Spinal cord (tissue), 10 donors: ENCODE measurements around the gene SPINK9. TPM values are rescaled to one million over a fixed set of nuclear protein-coding genes. Genes with fewer than 3 reads are reported as not detected.
A peak's percentile ranks its signal among the peaks of the same experiment; 100 is the strongest.

Experiments used
- DNase-seq, 6 donors: peaks; one replicate each; pipeline versions ENCODE4 v3.0.0 to v3.0.0-alpha.2; 2013 to 2015; ENCODE audit warnings: low spot score in 6 of 6, low read depth in 4 of 6
- H3K27ac ChIP-seq: one replicate; pipeline ENCODE4 v1.5.1; 2013; ENCODE audit warnings: low read depth, low read length, control low read depth
- H3K27me3 ChIP-seq: one replicate; pipeline ENCODE4 v1.6.1; 2013; ENCODE audit warnings: low read length; ENCODE audit not compliant: control insufficient read depth, insufficient read depth
- H3K36me3 ChIP-seq: one replicate; pipeline ENCODE4 v1.6.1; 2013; ENCODE audit warnings: low read length; ENCODE audit not compliant: control insufficient read depth, insufficient read depth
- H3K4me1 ChIP-seq: one replicate; pipeline ENCODE4 v1.6.1; 2013; ENCODE audit warnings: low read length; ENCODE audit not compliant: control insufficient read depth, insufficient read depth
- H3K4me3 ChIP-seq: one replicate; pipeline ENCODE4 v1.5.1; 2013; ENCODE audit warnings: low read depth, low read length, control low read depth
- H3K9me3 ChIP-seq: one replicate; pipeline ENCODE4 v1.6.1; 2013; ENCODE audit warnings: low read length; ENCODE audit not compliant: control insufficient read depth, insufficient read depth
- WGBS: methylation state at CpG from one replicate; pipeline ENCODE4 v1.1.5; 2013; ENCODE audit warnings: missing lambda C conversion rate; ENCODE audit not compliant: insufficient coverage; 5-methylcytosine and 5-hydroxymethylcytosine counted together
- long read RNA-seq, 4 donors: transcript quantifications; one replicate each; lab custom pipeline, GENCODE V29; 2026
- polyA plus RNA-seq, 2 donors: library from polyadenylated mRNA; unstranded; fragments of 120-200 nt; gene quantifications; one replicate each; pipeline ENCODE4 v1.2.1, GENCODE V29; 2013; ENCODE audit not compliant: insufficient read length in 2 of 2
- total RNA-seq, 2 donors: library from RNA; depleted of rRNA in 1 of 2; stranded (reverse); fragments of 120-200 nt in 1 of 2; fragments of >200 nt in 1 of 2; gene quantifications; one replicate each; pipeline versions ENCODE4 v1.2.3 to v1.2.4, GENCODE V29; 2013 to 2014
- donor health status: healthy.

SPINK9 gene, protein sequence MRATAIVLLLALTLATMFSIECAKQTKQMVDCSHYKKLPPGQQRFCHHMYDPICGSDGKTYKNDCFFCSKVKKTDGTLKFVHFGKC
- total RNA-seq (not detected), polyA plus RNA-seq (under 1 TPM in 1 of 2 donors, not detected in 1; 0.81 TPM)
- long read RNA-seq, donor 1, result 0 reads
- long read RNA-seq, donor 2, result 0 reads
- long read RNA-seq, donor 3, result 0 reads
- long read RNA-seq, donor 4, result 0 reads

DNA sequence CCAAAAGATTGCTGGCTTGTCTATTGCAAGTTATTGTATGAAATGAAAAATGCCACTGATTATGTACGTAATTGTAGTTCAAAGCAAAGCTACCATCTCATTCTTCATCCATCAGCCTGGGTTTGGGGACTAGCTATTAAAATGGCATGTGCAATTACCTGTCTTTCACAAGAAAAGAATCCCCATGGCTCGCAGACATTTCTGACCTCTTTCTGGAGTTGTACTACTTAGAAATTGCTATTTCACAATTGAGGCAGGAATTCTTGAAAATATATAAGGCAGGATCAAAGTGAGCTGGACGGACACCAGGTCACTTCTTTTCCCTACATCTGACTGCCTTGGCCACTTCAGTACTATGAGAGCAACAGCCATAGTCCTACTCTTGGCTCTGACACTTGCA, at the start of gene SPINK9:
Gene SPINK9 (plus strand): TSS at position 301 of the 400 bp plus-strand sequence. CDS start 55 bp downstream, at position 356.
- Histone ChIP-seq H3K4me1 (no peaks in the 10 kb centered on the region), H3K9me3 (peaks cover 2% of the 10 kb centered on the region), H3K36me3 (no peaks in the 10 kb centered on the region), H3K4me3 (no peak within 1 kb of the TSS), H3K27me3 (no peaks in the 10 kb centered on the region), H3K27ac (no peak within 1 kb of the TSS)
- WGBS, result 100% methylated on average over 1 of the region's 3 CpGs
- DNase-seq, result no peak

DNA sequence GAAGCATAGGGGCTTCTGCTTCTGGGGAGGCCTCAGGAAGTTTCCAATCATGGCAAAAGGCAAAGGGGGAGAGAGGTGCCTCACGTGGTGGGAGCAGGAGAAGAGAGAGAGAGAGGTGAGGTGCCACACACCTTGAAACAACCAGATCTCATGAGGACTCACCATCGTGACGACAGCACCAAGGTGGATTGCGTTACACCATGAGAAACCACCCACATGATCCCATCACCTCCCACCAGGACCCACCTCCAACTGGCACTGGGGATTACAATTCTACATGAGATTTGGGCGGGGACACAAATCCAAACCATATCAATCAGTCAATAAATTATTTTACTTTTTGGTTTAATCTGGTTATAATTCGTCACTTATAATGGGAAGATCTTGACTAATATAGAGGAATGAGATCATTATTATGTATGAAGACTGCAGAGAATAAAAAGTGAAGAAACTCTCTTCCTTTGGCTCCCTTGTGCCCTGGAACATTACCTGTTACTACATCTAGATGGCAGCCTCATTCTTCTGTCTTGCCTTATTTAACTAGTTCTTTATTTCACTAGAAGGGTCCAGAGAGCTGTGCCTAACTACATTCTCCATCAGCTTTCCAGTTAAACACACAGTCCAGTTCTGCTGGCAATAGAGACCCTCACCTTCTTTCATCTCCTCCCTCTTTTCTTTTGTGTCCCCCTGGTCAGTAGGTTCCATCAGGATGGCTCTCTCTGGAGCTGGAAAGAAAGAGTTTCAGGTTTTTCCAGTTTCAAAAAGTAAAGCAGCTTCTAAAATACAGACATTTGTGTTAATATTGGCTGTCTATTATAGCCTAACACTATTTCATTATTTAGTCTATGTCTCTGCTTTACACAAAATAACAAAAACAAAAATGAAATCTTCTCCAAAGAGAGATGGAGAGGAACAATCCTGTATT, 44.8 kb upstream of the SPINK9 start:
- no peak overlapping the region for H3K4me3 ChIP-seq
- no CpG with 5 or more reads among the region's 6 CpGs for WGBS
- H3K9me3 ChIP-seq, result no peaks in the 10 kb centered on the region
- DNase-seq, result peak in 2 of 6 donors; percentile 21 to 34
- H3K4me1 ChIP-seq, result no peaks in the 10 kb centered on the region
- no peak overlapping the region for H3K27ac ChIP-seq
- H3K36me3 ChIP-seq, result no peaks in the 10 kb centered on the region
- H3K27me3 ChIP-seq, result no peaks in the 10 kb centered on the region

DNA sequence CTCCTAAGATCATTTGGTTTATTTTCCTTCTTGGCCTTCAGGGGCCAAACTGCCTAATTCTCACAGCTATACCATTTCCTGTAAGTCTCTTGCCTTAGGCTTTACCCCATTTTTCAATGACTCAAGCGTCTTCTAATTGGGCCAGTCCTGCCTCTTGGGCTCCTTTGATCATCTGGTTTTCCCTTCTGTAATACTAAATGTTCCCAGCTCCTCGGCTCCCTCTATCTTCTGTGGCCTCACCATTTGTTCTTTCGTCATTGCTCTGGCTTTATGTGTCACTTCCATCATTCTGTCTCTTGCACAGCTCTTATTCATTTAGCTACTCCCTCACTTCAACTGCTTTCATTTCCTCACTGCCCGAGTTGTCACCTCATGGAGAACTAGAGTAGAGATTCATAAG, 37.6 kb upstream of the SPINK9 start:
- no peaks in the 10 kb centered on the region for H3K36me3 ChIP-seq
- no peaks in the 10 kb centered on the region for H3K27me3 ChIP-seq
- H3K9me3 ChIP-seq, result no peaks in the 10 kb centered on the region
- H3K4me3 ChIP-seq, result no peak overlapping the region
- WGBS, result 57% methylated on average over 4 of the region's 4 CpGs
- DNase-seq, result no peak
- no peak overlapping the region for H3K27ac ChIP-seq
- no peaks in the 10 kb centered on the region for H3K4me1 ChIP-seq

DNA sequence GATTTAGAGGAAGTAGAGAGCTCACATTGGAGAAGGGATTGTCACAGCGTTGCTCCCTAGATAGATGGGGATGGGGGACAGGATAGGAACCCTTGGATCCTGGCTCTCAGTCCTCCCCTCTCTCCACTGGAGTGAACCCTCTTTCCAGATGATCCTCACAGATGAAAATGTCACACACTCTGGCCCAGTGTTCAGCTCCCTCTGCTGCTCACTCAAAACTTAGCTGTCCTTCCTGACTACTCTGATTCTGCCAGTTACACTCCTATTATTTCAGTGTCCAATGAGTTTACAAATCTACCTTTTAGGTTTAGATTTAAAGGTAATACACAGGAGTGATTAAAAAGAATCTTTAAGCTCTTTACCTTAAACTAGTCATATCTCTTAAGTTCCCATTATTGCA, 28.9 kb upstream of the SPINK9 start:
- no CpG with 5 or more reads among the region's 1 CpG for WGBS

DNA sequence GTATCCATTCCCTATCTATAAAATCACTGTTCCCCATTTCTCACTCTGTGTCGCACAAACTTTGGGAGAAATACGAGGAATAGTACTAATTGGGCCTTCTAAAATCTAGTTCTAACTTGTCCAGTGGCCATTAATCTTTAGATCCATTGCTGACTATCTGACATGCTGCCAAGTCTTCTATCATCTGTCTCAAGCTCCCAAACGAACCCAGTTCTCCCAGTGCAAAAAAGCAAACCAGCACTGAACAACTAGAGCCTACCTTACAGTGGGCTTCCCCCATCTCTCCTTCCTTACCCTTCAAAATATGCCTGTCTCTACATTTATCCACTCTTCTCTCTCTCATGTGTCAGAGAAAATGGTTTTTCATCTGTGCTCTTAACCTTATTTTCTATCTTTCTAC, 26.3 kb upstream of the SPINK9 start:
- no peaks in the 10 kb centered on the region for H3K36me3 ChIP-seq
- peaks cover 2% of the 10 kb centered on the region for H3K9me3 ChIP-seq
- no peak overlapping the region for H3K4me3 ChIP-seq
- WGBS, result 85% methylated on average over 3 of the region's 3 CpGs
- no peaks in the 10 kb centered on the region for H3K27me3 ChIP-seq
- H3K4me1 ChIP-seq, result no peaks in the 10 kb centered on the region
- DNase-seq, result no peak
- no peak overlapping the region for H3K27ac ChIP-seq

More for the DNA sequence above, 28.9 kb upstream of the SPINK9 start:
- no peak overlapping the region for H3K4me3 ChIP-seq
- peaks cover 2% of the 10 kb centered on the region for H3K9me3 ChIP-seq
- no peak overlapping the region for H3K27ac ChIP-seq
- no peaks in the 10 kb centered on the region for H3K27me3 ChIP-seq
- no peaks in the 10 kb centered on the region for H3K4me1 ChIP-seq
- DNase-seq, result no peak
- H3K36me3 ChIP-seq, result no peaks in the 10 kb centered on the region

DNA sequence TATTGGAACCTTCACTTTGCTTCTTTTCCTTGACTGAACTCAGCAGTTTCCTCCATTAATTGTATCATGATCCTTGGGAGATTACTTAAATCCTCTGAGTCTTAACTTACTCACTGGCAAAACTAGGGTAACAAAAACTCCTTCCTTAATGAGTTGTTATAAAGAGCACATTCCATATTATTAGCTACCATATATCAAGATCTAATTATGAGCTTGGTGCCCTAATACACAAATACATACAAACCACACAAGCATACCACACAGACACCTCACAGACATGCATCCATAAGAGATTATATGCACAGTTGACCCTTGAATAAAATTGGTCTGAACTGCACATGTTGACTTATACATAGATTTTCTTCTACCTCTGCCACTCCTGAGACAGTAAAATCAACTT, 25.6 kb upstream of the SPINK9 start:
- Histone ChIP-seq H3K4me3 (no peak overlapping the region), H3K27ac (no peak overlapping the region), H3K27me3 (no peaks in the 10 kb centered on the region), H3K36me3 (no peaks in the 10 kb centered on the region), H3K9me3 (peaks cover 2% of the 10 kb centered on the region), H3K4me1 (no peaks in the 10 kb centered on the region)
- no peak for DNase-seq

DNA sequence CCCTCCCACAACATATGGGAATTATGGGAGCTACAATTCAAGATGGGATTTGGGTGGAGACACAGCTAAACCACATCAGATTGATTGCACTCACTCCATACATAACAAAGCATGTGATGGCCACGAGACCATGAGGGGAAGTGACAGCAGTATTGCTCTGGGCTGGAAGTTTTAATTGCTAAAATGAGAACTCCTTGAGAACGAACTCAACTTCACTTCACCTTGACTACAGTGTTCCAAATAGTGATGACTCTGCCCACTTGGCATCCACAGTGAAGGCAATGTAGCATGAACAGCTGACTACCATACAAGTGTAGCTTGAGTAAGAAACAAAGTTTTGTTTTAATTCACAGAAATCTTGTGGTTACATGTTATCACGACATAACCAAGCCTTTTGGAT, 23.9 kb upstream of the SPINK9 start:
- no CpG with 5 or more reads among the region's 3 CpGs for WGBS
- Histone ChIP-seq H3K27me3 (no peaks in the 10 kb centered on the region), H3K27ac (no peak overlapping the region), H3K4me1 (no peaks in the 10 kb centered on the region), H3K4me3 (no peak overlapping the region), H3K36me3 (no peaks in the 10 kb centered on the region), H3K9me3 (peaks cover 2% of the 10 kb centered on the region)
- DNase-seq, result no peak

DNA sequence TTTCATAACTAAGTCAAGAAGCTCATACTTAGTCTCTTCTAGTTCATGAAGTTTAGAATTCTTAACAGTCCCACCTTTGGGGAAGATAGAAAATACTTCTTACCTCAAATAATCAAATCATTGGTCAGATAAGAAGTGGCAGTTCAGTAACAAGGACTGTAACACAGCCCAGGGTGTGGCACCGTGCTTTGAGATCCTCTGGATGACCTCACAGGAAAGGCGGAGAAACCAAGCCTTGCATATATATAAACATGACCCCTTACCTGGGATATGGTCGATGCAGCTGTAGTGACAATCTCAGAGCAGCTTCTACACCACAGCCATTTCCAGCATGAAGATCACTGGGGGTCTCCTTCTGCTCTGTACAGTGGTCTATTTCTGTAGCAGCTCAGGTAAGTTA, 23.2 kb upstream of the SPINK9 start, which contains the start of gene SPINK7:
Gene SPINK7 (plus strand): TSS at position 271 of the 400 bp plus-strand sequence. CDS start 61 bp downstream, at position 332.
- H3K27me3 ChIP-seq, result no peaks in the 10 kb centered on the region
- WGBS, result no CpG with 5 or more reads among the region's 3 CpGs
- H3K9me3 ChIP-seq, result peaks cover 2% of the 10 kb centered on the region
- no peaks in the 10 kb centered on the region for H3K4me1 ChIP-seq
- no peak within 1 kb of the TSS for H3K4me3 ChIP-seq
- no peaks in the 10 kb centered on the region for H3K36me3 ChIP-seq
- no peak within 1 kb of the TSS for H3K27ac ChIP-seq
- no peak for DNase-seq

DNA sequence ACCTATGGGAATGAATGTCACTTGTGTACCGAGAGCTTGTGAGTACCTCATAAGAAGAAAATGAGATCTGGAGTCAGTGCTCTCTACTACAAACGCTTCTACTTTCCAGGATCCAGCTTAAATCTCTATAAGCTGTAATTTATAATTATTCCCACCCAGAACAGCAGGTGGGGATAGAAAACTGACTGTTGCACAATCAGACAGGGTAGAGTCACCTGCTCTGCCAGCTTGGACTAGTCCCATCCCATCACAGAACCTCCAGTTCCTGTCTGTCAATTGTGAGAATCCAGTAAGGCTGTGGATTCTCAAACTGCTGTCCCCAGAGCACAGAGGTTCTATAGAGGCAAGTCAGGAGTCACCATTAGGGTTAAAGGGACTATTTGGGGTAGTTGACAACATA, 21.2 kb upstream of the SPINK9 start:
- WGBS, result no CpG with 5 or more reads among the region's 2 CpGs
- no peak overlapping the region for H3K4me3 ChIP-seq

More for the DNA sequence above, 21.2 kb upstream of the SPINK9 start:
- Histone ChIP-seq H3K36me3 (no peaks in the 10 kb centered on the region), H3K4me1 (no peaks in the 10 kb centered on the region), H3K27ac (no peak overlapping the region), H3K9me3 (no peaks in the 10 kb centered on the region), H3K27me3 (no peaks in the 10 kb centered on the region)
- peak in 1 of 6 donors; percentile 16 for DNase-seq
